GM12878 (cell line): ENCODE data around the gene RERE.

ENCODE experiments used
- CBFB ChIP-seq: IDR thresholded peaks from 2 replicates; pipeline ENCODE4 v1.6.1; 2016; ENCODE audit warnings: antibody characterized with exemption, low read depth
- TAF1 ChIP-seq: IDR thresholded peaks from 2 replicates; pipeline ENCODE4 v1.6.1; 2011; ENCODE audit warnings: mild to moderate bottlenecking, low read depth, low read length, borderline replicate concordance
- TF ChIP-seq, protein P1 (sequence below), 3 experiments: IDR thresholded peaks in 2 of 3; conservative IDR thresholded peaks in 1 of 3; 2 replicates each; pipeline ENCODE4 v1.5.1; 2011; ENCODE audit warnings: low read depth in 3 of 3, low read length in 3 of 3, mild to moderate bottlenecking in 3 of 3, control low read depth in 2 of 3, moderate library complexity in 2 of 3, inconsistent platforms in 1 of 3, mixed read lengths in 1 of 3; ENCODE audit not compliant: control insufficient read depth in 2 of 3, insufficient read depth in 1 of 3; ENCODE audit errors: extremely low read depth in 1 of 3

DNA sequence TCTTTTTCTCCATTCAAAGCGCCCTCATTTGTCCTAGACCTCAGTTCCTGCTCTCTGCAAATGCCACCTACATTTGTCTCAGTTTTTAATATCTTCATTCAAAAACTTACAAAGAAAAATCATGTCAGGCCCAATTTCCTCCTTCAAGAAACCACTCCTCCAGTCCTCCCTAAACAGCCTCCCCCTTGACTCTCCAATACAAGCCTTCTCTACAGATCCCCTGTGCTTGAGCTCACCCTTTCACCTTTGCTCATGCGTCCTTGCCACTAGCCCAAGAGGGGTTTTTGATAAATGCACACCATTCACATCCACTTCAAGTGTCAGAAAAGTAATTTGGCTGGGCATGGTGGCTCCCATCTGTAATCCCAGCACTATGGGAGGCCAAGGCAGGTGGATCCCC is 140.6 kb downstream of the RERE start:
- TF ChIP-seq CBFB (no peak), TAF1 (no peak)
- TF ChIP-seq, protein P1, sequence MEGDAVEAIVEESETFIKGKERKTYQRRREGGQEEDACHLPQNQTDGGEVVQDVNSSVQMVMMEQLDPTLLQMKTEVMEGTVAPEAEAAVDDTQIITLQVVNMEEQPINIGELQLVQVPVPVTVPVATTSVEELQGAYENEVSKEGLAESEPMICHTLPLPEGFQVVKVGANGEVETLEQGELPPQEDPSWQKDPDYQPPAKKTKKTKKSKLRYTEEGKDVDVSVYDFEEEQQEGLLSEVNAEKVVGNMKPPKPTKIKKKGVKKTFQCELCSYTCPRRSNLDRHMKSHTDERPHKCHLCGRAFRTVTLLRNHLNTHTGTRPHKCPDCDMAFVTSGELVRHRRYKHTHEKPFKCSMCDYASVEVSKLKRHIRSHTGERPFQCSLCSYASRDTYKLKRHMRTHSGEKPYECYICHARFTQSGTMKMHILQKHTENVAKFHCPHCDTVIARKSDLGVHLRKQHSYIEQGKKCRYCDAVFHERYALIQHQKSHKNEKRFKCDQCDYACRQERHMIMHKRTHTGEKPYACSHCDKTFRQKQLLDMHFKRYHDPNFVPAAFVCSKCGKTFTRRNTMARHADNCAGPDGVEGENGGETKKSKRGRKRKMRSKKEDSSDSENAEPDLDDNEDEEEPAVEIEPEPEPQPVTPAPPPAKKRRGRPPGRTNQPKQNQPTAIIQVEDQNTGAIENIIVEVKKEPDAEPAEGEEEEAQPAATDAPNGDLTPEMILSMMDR (IDR thresholded peaks at IDR 0.05 in 2 of 3, conservative IDR thresholded peaks at IDR 0.05 in 1 of 3; ENCODE audit: control insufficient read depth in 2 of 3, extremely low read depth in 1 of 3, insufficient read depth in 1 of 3, low read depth in 3 of 3, low read length in 3 of 3) = no peak
